22Rv1 (cell line): ENCODE results near the gene SARDH.

Experiments used
- H3K27ac ChIP-seq: fragments of 450-650 bp; 2 replicates; pipeline ENCODE4 v1.5.1; 2017
- ZFX ChIP-seq: fragments of 450-650 bp; IDR thresholded peaks from 2 replicates; pipeline ENCODE4 v1.6.1; 2017; ENCODE audit warnings: antibody characterized with exemption, borderline replicate concordance
- TF ChIP-seq, protein P1 (sequence below): fragments of 450-650 bp; IDR thresholded peaks from 2 replicates; pipeline ENCODE4 v1.5.1; 2017; ENCODE audit warnings: mild to moderate bottlenecking

SARDH gene

DNA sequence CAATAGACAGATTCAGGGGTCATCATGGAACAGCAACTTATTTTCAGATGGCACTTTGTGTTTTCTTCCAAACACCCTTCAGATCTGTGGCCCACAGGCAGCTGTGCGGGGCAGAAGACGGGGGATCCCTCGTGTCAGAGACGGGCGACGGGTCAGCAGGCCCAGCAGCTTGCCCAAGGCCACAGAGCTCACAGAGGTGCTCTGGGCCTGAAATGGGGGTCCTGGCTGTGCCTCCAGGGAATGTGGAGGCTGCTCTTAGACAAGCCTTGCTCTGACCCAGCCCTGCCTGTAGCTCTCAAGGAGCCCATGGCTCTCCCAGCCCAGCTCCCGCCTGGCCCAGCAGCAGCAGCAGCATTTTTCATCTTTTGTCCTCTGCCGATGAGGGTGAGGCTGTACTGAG lies 40.9 kb upstream of the SARDH start:
- no peak overlapping the region for H3K27ac ChIP-seq

DNA sequence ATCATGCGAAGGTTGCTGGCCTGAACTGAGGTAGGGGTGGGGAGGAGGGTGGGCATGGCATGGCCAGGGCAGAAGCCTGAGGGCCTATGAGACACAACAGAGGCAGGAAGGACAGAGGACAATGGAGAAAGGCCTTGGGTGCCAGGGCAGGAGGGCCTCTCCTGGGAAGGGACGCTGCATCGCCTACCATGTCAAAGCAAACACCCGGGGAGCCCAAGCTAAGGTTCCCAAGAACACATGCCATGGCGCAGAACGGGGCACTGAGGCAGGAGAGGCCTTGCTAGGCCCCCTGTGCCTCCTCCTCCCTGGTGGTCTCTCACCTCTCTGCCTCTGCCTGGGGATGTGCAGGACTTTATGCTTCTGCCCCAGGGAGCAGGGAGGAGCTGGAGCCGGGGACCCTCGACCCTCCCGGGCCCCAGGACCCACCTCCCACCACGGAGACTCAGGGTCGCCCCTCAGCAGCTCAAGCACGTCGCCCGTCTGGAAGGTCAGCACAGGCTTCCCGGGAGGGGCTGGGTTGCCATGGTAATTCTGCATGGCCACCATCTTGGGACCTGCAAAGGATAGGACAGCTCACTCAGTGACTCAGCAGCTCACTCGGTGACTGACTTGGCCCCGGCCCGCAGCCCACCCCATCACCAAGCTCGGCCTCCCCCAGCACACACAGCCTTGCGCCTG lies 40.3 kb upstream of the SARDH start:
- TF ChIP-seq, protein P1, sequence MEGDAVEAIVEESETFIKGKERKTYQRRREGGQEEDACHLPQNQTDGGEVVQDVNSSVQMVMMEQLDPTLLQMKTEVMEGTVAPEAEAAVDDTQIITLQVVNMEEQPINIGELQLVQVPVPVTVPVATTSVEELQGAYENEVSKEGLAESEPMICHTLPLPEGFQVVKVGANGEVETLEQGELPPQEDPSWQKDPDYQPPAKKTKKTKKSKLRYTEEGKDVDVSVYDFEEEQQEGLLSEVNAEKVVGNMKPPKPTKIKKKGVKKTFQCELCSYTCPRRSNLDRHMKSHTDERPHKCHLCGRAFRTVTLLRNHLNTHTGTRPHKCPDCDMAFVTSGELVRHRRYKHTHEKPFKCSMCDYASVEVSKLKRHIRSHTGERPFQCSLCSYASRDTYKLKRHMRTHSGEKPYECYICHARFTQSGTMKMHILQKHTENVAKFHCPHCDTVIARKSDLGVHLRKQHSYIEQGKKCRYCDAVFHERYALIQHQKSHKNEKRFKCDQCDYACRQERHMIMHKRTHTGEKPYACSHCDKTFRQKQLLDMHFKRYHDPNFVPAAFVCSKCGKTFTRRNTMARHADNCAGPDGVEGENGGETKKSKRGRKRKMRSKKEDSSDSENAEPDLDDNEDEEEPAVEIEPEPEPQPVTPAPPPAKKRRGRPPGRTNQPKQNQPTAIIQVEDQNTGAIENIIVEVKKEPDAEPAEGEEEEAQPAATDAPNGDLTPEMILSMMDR = no peak
- TF ChIP-seq ZFX = no peak
- no peak overlapping the region for H3K27ac ChIP-seq

More for the DNA sequence above, 40.9 kb upstream of the SARDH start:
- no peak for TF ChIP-seq ZFX

DNA sequence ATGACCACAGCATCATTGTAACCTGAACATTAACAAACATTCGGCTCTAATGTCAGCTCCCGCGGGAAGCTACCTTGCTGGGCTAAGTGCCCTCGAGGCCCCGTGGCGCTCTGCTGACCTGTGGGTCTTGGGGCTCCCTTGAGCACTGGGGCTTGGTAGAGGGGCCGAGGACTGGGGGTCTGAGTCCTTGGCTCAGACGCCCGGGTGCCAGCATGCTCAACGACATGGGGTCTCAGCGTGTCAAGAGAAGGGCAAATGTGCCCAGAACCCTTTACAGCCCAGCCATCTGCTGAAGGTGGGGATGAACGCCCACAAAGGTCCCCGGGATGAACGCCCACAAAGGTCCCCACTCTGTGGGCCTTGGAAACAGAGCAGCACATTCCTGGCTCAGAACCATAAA lies 39.7 kb upstream of the SARDH start:
- TF ChIP-seq ZFX = no peak
- TF ChIP-seq, protein P1 = no peak

DNA sequence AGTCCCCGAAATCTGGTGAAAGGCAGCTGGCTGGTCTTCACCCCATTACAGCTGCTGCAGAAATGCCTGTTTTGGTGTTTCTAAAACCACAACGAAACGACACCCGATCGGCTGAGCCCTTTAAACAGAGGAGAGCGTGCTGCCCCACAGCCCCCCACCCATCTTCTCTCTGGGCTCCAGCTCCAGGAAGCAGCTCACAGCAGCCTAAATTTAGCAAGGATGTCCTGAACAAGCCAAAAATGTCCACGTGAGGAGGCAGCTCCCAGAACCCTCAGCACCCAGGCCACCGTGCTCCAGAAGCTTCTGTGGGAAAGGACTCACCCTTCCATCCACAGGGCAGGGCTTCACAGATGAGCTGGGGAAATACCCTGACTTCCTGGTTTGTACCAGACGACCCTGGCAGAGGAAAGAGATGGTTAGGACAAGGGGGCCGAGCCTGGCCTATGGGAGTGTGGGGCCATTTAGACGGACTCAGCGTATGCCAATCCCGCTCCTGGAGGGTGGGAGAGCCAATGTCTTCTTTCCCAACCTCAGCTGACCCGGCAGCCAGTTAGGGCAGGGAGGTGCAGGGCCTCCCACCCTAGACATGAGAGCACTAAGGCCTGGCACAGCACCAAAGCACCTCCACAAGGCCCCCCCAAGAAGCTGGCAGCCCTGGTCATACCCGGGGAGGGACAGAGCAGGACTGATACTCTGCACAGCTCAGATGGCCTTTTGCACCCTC lies 39.1 kb upstream of the SARDH start:
- TF ChIP-seq, protein P1 = no peak
- no peak for TF ChIP-seq ZFX
- no peak overlapping the region for H3K27ac ChIP-seq

More for the DNA sequence above, 39.7 kb upstream of the SARDH start:
- H3K27ac ChIP-seq = no peak overlapping the region

DNA sequence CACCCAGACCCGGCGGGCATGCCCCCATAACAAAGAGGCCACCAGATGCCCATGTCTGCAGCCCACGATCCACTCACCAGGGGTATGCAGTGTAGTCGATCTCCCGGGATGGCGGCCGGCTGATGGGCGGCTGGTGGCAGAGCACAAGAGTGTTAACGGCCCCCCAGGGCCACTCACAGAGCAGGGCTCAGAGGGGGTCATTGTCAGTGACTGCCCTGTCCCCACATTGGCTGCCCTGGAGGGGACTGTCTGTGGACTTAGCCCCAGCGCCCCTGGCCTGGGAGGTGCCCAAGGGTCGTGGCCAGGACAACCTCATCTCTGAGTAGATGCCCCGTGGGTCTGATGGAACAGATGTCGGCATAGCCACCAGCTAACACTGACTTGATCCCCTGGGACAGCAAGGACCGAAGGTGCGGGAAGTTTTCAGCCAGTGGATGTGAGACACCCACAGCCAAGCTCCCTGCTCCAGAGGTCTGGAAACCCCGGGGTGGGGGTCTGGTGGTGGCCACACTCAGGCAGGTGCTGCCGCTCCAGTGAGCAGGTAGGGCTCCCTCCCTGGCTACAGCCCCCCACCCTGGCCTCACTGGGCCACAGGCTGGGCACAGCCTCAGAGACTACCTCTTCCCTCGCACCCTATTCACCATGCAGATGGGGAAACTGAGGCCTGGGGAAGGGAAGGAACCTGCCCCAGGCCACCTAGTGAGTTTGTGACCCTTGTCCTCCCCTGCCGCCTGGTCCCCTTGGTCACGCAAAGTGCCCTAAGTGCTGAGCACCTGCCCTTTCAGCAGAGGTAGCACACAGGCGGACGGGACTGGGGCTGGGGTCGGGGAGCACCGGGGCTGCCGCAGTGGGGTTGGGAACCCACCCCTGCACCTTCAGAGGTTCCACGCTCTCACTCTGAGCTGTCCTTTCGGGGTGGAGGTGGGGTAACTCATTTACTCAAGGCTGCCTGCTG lies 38.1 kb upstream of the SARDH start:
- no peak for TF ChIP-seq ZFX
- TF ChIP-seq, protein P1 = no peak

DNA sequence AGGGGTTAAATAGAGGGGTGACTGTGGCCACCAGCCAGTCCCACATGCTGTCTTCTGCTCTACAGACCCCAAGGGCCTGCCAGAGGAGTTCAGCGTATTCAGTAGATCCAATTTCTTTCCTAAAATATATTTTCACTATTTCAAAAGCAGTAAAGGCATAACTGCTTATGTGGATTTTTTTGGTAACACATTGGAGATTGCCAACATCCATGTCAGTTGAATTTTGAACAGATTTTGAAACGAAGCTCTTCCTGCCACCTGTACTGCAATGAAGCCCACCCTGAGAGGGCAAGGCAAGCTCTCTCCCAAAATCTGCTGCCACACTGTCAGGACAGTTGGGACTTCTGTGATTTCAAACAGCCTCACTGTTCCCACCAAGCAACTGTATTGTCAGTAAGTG lies 37.1 kb upstream of the SARDH start:
- no peak overlapping the region for H3K27ac ChIP-seq
- no peak for TF ChIP-seq ZFX

More for the DNA sequence above, 38.1 kb upstream of the SARDH start:
- H3K27ac ChIP-seq = no peak overlapping the region

DNA sequence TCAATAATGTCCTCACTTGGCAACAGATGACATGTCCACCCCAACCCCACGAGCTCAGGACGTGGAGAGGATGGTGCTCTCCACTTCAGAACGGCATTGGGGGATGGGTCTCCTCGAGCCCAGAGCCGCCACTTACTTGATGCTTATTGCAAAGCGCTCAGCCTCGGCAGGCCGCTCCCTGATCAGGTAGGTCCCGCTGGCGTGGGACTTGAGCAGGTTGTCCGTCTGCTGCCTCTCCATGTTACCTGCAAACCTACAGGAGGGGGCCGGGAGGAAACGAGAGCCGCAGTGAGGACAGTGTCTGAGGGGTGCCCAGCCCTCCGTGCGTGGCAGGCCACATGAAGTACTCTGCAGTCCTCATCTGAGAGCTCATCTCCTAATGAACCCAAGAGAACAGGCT lies 36.6 kb upstream of the SARDH start:
- H3K27ac ChIP-seq = no peak overlapping the region
- TF ChIP-seq ZFX = no peak
- TF ChIP-seq, protein P1 = no peak
